Tibial nerve (tissue), 4 donors: Measurements from ENCODE around the gene ZNF217.
"Not testable (repeated sequence)": the region's sequence is repeated elsewhere in the genome, so short reads cannot be mapped to it uniquely, and the experiment has no call there.

Experiments
- CTCF ChIP-seq, 5 experiments: fragments of 200-600 bp in 3 of 5; fragments of 450-650 bp in 2 of 5; sonication (generic) in 3 of 5; IDR thresholded peaks; one replicate each; pipeline ENCODE4 v1.5.1; 2016 to 2019; ENCODE audit warnings: antibody characterized with exemption in 5 of 5, mild to moderate bottlenecking in 3 of 5, moderate library complexity in 2 of 5
- EP300 ChIP-seq, 2 donors: sonication (generic); formaldehyde crosslinking; IDR thresholded peaks; one replicate each; pipeline ENCODE4 v1.6.1; 2017; ENCODE audit warnings: antibody characterized with exemption in 2 of 2, mild to moderate bottlenecking in 1 of 2
- POLR2A ChIP-seq, 2 donors: fragments of 450-650 bp; IDR thresholded peaks; one replicate each; pipeline ENCODE4 v1.6.1; 2017; ENCODE audit warnings: antibody characterized with exemption in 2 of 2, mild to moderate bottlenecking in 2 of 2, moderate library complexity in 2 of 2

GRCh38 chr20:53618490-53619000 is 24.9 kb upstream of the ZNF217 start:
- not testable (repeated sequence) for TF ChIP-seq POLR2A, CTCF, EP300 (IDR thresholded peaks at IDR 0.05)
